CD4-positive, alpha-beta T cell (primary cell): ENCODE data around the gene SMC5. TPM values are rescaled to one million over a fixed set of nuclear protein-coding genes. Genes with fewer than 3 reads are reported as not detected.

ENCODE experiments used
- ATAC-seq: fragments of 200-7000 bp; cut with Tn5 transposase; one replicate; pipeline ENCODE4 v1.10.0; 2022; ENCODE audit warnings: mild to moderate bottlenecking; ENCODE audit not compliant: poor library complexity
- CTCF ChIA-PET: fragments of 350-600 bp; sonication (Branson Sonifier 250); formaldehyde crosslinking; loops from one replicate; lab custom pipeline; 2021; ENCODE audit warnings: antibody characterized with exemption, inconsistent platforms; lab: Charles Lee
- POLR2A ChIA-PET: fragments of 350-600 bp; sonication (Branson Sonifier 250); formaldehyde crosslinking; loops from one replicate; lab custom pipeline; 2021; ENCODE audit warnings: antibody characterized with exemption, inconsistent platforms; lab: Charles Lee
- DNase-seq, 14 experiments: peaks; one replicate each; pipeline ENCODE4 v3.0.0-alpha.2; 2013 to 2020; ENCODE audit warnings: mixed read lengths in 2 of 14
- H3K27ac ChIP-seq, 2 donors: one replicate each; pipeline versions ENCODE4 v1.5.1 to v1.7.0; 2013; ENCODE audit warnings: low read length in 2 of 2, low read depth in 1 of 2, mild to moderate bottlenecking in 1 of 2
- H3K27me3 ChIP-seq, 2 experiments: 1 replicate in 1 of 2; 2 replicates in 1 of 2; pipeline versions ENCODE4 v1.6.1 to v1.7.0; 2013; ENCODE audit warnings: low read length in 2 of 2, control low read depth in 1 of 2, mild to moderate bottlenecking in 1 of 2, moderate library complexity in 1 of 2; ENCODE audit not compliant: insufficient read depth in 2 of 2, control insufficient read depth in 1 of 2
- H3K36me3 ChIP-seq: one replicate; pipeline ENCODE4 v1.6.1; 2013; ENCODE audit warnings: low read length, control low read depth; ENCODE audit not compliant: insufficient read depth
- H3K4me1 ChIP-seq: one replicate; pipeline ENCODE4 v1.6.1; 2013; ENCODE audit warnings: low read length, control low read depth; ENCODE audit not compliant: insufficient read depth
- H3K4me3 ChIP-seq: one replicate; pipeline ENCODE4 v1.5.1; 2013; ENCODE audit warnings: mild to moderate bottlenecking, low read length, moderate library complexity
- H3K9me3 ChIP-seq, 2 experiments: 1 replicate in 1 of 2; 2 replicates in 1 of 2; pipeline versions ENCODE4 v1.6.1 to v1.7.0; 2013; ENCODE audit warnings: low read length in 2 of 2, mild to moderate bottlenecking in 2 of 2, control low read depth in 1 of 2, moderate library complexity in 1 of 2; ENCODE audit not compliant: control insufficient read depth in 1 of 2, insufficient read depth in 1 of 2
- H3K27ac Mint-ChIP-seq: one replicate; pipeline ENCODE4 v1.8.0; 2020; ENCODE audit warnings: mixed read lengths
- H3K27me3 Mint-ChIP-seq: one replicate; pipeline ENCODE4 v1.8.0; 2021; ENCODE audit warnings: mixed read lengths
- H3K36me3 Mint-ChIP-seq: one replicate; pipeline ENCODE4 v1.8.0; 2021; ENCODE audit warnings: low read depth, mixed read lengths
- H3K4me1 Mint-ChIP-seq: one replicate; pipeline ENCODE4 v1.8.0; 2021; ENCODE audit warnings: low read depth, mixed read lengths
- H3K4me3 Mint-ChIP-seq: one replicate; pipeline ENCODE4 v1.8.0; 2020; ENCODE audit warnings: mild to moderate bottlenecking, mixed read lengths
- H3K9me3 Mint-ChIP-seq: one replicate; pipeline ENCODE4 v1.8.0; 2020; ENCODE audit warnings: mixed read lengths
- CTCF ChIP-seq: fragments of 200-600 bp; IDR thresholded peaks from one replicate; pipeline ENCODE4 v1.8.0; 2022; ENCODE audit warnings: antibody characterized with exemption, mild to moderate bottlenecking
- intact Hi-C, 2 experiments: fragments of 100-400 bp; cut with DNase I in 1 of 2; cut with micrococcal nuclease in 1 of 2; formaldehyde crosslinking; loops; one replicate each; pipeline versions ENCODE4 v1.15.1 to v1.9.0; 2023 to 2025; cut with DNase I, micrococcal nuclease
- total RNA-seq, 174 experiments: library from RNA in 2 of 174; stranded (reverse) in 2 of 174; gene quantifications; one replicate each; pipeline ENCODE4 v1.2.3 and lab custom pipeline; 2021 to 2026

Gene SMC5
- total RNA-seq, 2 experiments from 2014 or later, result 37.7 to 38.1 TPM

GRCh38 chr9:70262948-70263347 is 4.2 kb downstream of the SMC5 start:
- Histone ChIP-seq H3K4me3 (no peak overlapping the region), H3K27ac (no peak overlapping the region), H3K9me3 (no peaks in the 10 kb centered on the region), H3K4me1 (peaks cover 30% of the 10 kb centered on the region), H3K27me3 (no peaks in the 10 kb centered on the region), H3K36me3 (peaks cover 28% of the 10 kb centered on the region)
- intact Hi-C loops, result loop anchor here (5.0 to 10.0 kb wide), 4 partner anchors 154 to 1478 kb away; a partner anchor contains a TSS
- POLR2A ChIA-PET, result interaction anchor here (0.7 to 2.8 kb wide), 3 partner anchors 21 to 156 kb away, joined by 3 to 8 read pairs (median 3); no protein-coding TSS in a partner anchor
- CTCF ChIA-PET, result no interaction called here
- Mint-ChIP-seq H3K36me3 (peaks cover 79% of the 10 kb centered on the region), H3K4me1 (peaks cover 65% of the 10 kb centered on the region), H3K27ac (peak overlapping the region; percentile 96), H3K4me3 (peak overlapping the region; percentile 93), H3K9me3 (no peaks in the 10 kb centered on the region), H3K27me3 (no peaks in the 10 kb centered on the region)
- ATAC-seq (no peak), DNase-seq (peak in 3 of 14 experiments; percentile 16 to 25 (median 24))
- TF ChIP-seq CTCF, result no peak

- no peaks in the 10 kb centered on the region for H3K27me3 Mint-ChIP-seq
Measured at GRCh38 chr9:70263421-70263820, 4.6 kb downstream of the SMC5 start.

GRCh38 chr9:70278305-70278704 is 19.5 kb downstream of the SMC5 start:
- no peak overlapping the region for H3K27ac ChIP-seq
- no peaks in the 10 kb centered on the region for H3K4me1 ChIP-seq
- CTCF ChIA-PET, result no interaction called here
- Mint-ChIP-seq H3K9me3 (no peaks in the 10 kb centered on the region), H3K4me3 (no peak overlapping the region), H3K27me3 (no peaks in the 10 kb centered on the region), H3K36me3 (peaks cover 79% of the 10 kb centered on the region), H3K27ac (no peak overlapping the region), H3K4me1 (peaks cover 37% of the 10 kb centered on the region)
- ATAC-seq (no peak), DNase-seq (no peak)
- H3K27me3 ChIP-seq, result no peaks in the 10 kb centered on the region
- intact Hi-C loops, result loop anchor here in 1 of 2 experiments (5.0 to 10.0 kb wide), 2 partner anchors 34 to 56 kb away; no protein-coding TSS in a partner anchor
- TF ChIP-seq CTCF, result no peak
- H3K9me3 ChIP-seq, result no peaks in the 10 kb centered on the region
- H3K36me3 ChIP-seq, result peaks cover 45% of the 10 kb centered on the region
- POLR2A ChIA-PET, result no interaction called here
- H3K4me3 ChIP-seq, result no peak overlapping the region

More at GRCh38 chr9:70263421-70263820, 4.6 kb downstream of the SMC5 start:
- Histone ChIP-seq H3K4me1 (peaks cover 25% of the 10 kb centered on the region), H3K9me3 (no peaks in the 10 kb centered on the region), H3K27me3 (no peaks in the 10 kb centered on the region), H3K36me3 (peaks cover 28% of the 10 kb centered on the region), H3K4me3 (no peak overlapping the region), H3K27ac (no peak overlapping the region)
- ChIA-PET CTCF (no interaction called here), POLR2A (interaction anchor here (1.0 to 2.8 kb wide), 2 partner anchors 23 to 156 kb away, joined by 3 to 8 read pairs; no protein-coding TSS in a partner anchor)
- DNase-seq (no peak), ATAC-seq (no peak)
- Mint-ChIP-seq H3K4me3 (no peak overlapping the region), H3K36me3 (peaks cover 76% of the 10 kb centered on the region), H3K9me3 (no peaks in the 10 kb centered on the region), H3K27ac (no peak overlapping the region), H3K4me1 (peaks cover 60% of the 10 kb centered on the region)
- intact Hi-C loops, result loop anchor here (5.0 to 10.0 kb wide), 4 partner anchors 154 to 1479 kb away; a partner anchor contains a TSS
- TF ChIP-seq CTCF, result no peak
